Endothelial cell of umbilical vein (primary cell): ENCODE data around the gene AUTS2. TPM values are rescaled to one million over a fixed set of nuclear protein-coding genes. Genes with fewer than 3 reads are reported as not detected.

Experiments
- BruUV-seq: library from RNA; stranded (reverse); fragments of 400-500 nt; replicated peaks from 2 replicates; lab custom pipeline; 2021; lab: Mats Ljungman, UMichigan
- CTCF ChIA-PET: fragments of 300-600, 350-600 bp; sonication (Branson Sonifier 250); formaldehyde crosslinking; loops from one replicate; lab custom pipeline; 2021; ENCODE audit warnings: antibody characterized with exemption, inconsistent platforms; lab: Charles Lee
- POLR2A ChIA-PET: fragments of 300-600, 350-600 bp; sonication (Branson Sonifier 250); formaldehyde crosslinking; loops from one replicate; lab custom pipeline; 2021; ENCODE audit warnings: antibody characterized with exemption, inconsistent platforms; lab: Charles Lee
- DNase-seq: peaks from one replicate; pipeline ENCODE4 v3.0.0-alpha.2; 2011; ENCODE audit warnings: low read depth, low spot score
- FAIRE-seq: peaks from 2 replicates; lab custom pipeline; 2011; peaks lifted over from hg19 to GRCh38; lab: Jason Lieb, UNC
- H2AFZ ChIP-seq: 2 replicates; pipeline ENCODE4 v1.6.0; 2012; ENCODE audit warnings: low read depth, low read length, control low read depth, inconsistent platforms
- H3K27ac ChIP-seq: 2 replicates; pipeline ENCODE4 v1.5.1; 2011; ENCODE audit warnings: low read depth, mild to moderate bottlenecking, control low read depth, low read length, moderate library complexity; ENCODE audit not compliant: insufficient read depth
- H3K27me3 ChIP-seq, 2 experiments: 2 replicates each; pipeline versions ENCODE4 v1.6.0 to v1.6.1; 2011; ENCODE audit warnings: low read length in 2 of 2, mixed read lengths in 1 of 2; ENCODE audit not compliant: control insufficient read depth in 2 of 2, insufficient read depth in 2 of 2
- H3K36me3 ChIP-seq, 2 experiments: 2 replicates in 1 of 2; 3 replicates in 1 of 2; pipeline ENCODE4 v1.5.1; 2011; ENCODE audit warnings: low read length in 2 of 2, mild to moderate bottlenecking in 1 of 2, moderate library complexity in 1 of 2; ENCODE audit not compliant: control insufficient read depth in 2 of 2, insufficient read depth in 2 of 2; ENCODE audit errors: extremely low read depth in 1 of 2
- H3K4me1 ChIP-seq: 3 replicates; pipeline ENCODE4 v1.5.1; 2011; ENCODE audit warnings: mild to moderate bottlenecking, low read length; ENCODE audit not compliant: control insufficient read depth, insufficient read depth; ENCODE audit errors: extremely low read depth
- H3K4me2 ChIP-seq: 2 replicates; pipeline ENCODE4 v1.6.1; 2011; ENCODE audit warnings: low read length, control low read depth, mixed read lengths; ENCODE audit not compliant: insufficient read depth
- H3K4me3 ChIP-seq, 3 experiments: fragments of 200-600 bp in 1 of 3; sonication (generic), shearing (Covaris generic) in 1 of 3; replicated peaks in 1 of 3; 2 replicates each; pipeline ENCODE4 v1.5.1; 2011 to 2016; ENCODE audit warnings: control low read depth in 3 of 3, low read length in 3 of 3, mild to moderate bottlenecking in 2 of 3, inconsistent platforms in 1 of 3, low read depth in 1 of 3, moderate library complexity in 1 of 3; ENCODE audit not compliant: insufficient read depth in 1 of 3
- H3K79me2 ChIP-seq: 2 replicates; pipeline ENCODE4 v1.6.0; 2012; ENCODE audit warnings: low read length, inconsistent platforms; ENCODE audit not compliant: control insufficient read depth, insufficient read depth
- H3K9ac ChIP-seq: replicated peaks from 2 replicates; pipeline ENCODE3; 2011; ENCODE audit warnings: low read length, control low read depth; ENCODE audit not compliant: insufficient read depth; ENCODE audit errors: extremely low read depth
- H3K9me1 ChIP-seq: replicated peaks from 3 replicates; pipeline ENCODE4 v1.6.0; 2011; ENCODE audit warnings: mild to moderate bottlenecking, low read length; ENCODE audit not compliant: control insufficient read depth, insufficient read depth; ENCODE audit errors: extremely low read depth
- H3K9me3 ChIP-seq: replicated peaks from 2 replicates; pipeline ENCODE4 v1.5.1; 2012; ENCODE audit warnings: low read length, inconsistent platforms; ENCODE audit not compliant: control insufficient read depth, insufficient read depth
- H4K20me1 ChIP-seq: replicated peaks from 2 replicates; pipeline ENCODE3; 2011; ENCODE audit warnings: mild to moderate bottlenecking, low read length; ENCODE audit not compliant: control insufficient read depth, insufficient read depth; ENCODE audit errors: extremely low read depth
- CTCF ChIP-seq, 2 donors: IDR thresholded peaks; 1 replicate in 1 of 2; 2 replicates in 1 of 2; pipeline ENCODE4 v1.5.1; 2011; ENCODE audit warnings: low read length in 2 of 2, mild to moderate bottlenecking in 2 of 2, moderate library complexity in 2 of 2, control low read depth in 1 of 2, inconsistent platforms in 1 of 2, low read depth in 1 of 2; ENCODE audit not compliant: insufficient read depth in 1 of 2; ENCODE audit errors: extremely low read depth in 1 of 2
- EZH2 ChIP-seq: IDR thresholded peaks from 2 replicates; pipeline ENCODE4 v1.6.1; 2012; ENCODE audit warnings: borderline replicate concordance, low read depth, mild to moderate bottlenecking, moderate library complexity, low read length, inconsistent platforms; ENCODE audit not compliant: severe bottlenecking
- FOS ChIP-seq: IDR thresholded peaks from 2 replicates; pipeline ENCODE4 v1.6.1; 2011; ENCODE audit warnings: mild to moderate bottlenecking, low read length, moderate library complexity, borderline replicate concordance; ENCODE audit not compliant: insufficient read depth
- GATA2 ChIP-seq: IDR thresholded peaks from 2 replicates; pipeline ENCODE4 v1.7.0; 2011; ENCODE audit warnings: low read depth, mild to moderate bottlenecking, moderate library complexity, mixed read lengths, low read length; ENCODE audit not compliant: insufficient read length, insufficient read depth
- JUN ChIP-seq: IDR thresholded peaks from 2 replicates; pipeline ENCODE4 v1.6.1; 2011; ENCODE audit warnings: borderline replicate concordance, low read depth; ENCODE audit not compliant: insufficient read length, insufficient read depth
- MAX ChIP-seq: IDR thresholded peaks from 2 replicates; pipeline ENCODE4 v1.6.1; 2011; ENCODE audit not compliant: insufficient read depth, insufficient read length
- MYC ChIP-seq: IDR thresholded peaks from one replicate; pipeline ENCODE4 v1.6.1; 2011; ENCODE audit warnings: mild to moderate bottlenecking, low read depth, low read length
- POLR2A ChIP-seq: IDR thresholded peaks from 2 replicates; pipeline ENCODE4 v1.6.1; 2012; ENCODE audit warnings: low read depth, mild to moderate bottlenecking, control low read depth, low read length
- POLR2AphosphoS5 ChIP-seq: IDR thresholded peaks from 2 replicates; pipeline ENCODE4 v1.6.1; 2012; ENCODE audit warnings: low read depth, mild to moderate bottlenecking, control low read depth, low read length, moderate library complexity; ENCODE audit not compliant: insufficient read depth
- dilution Hi-C: fragments of 300-500 bp; cut with MboI; formaldehyde crosslinking; loops from one replicate; pipeline ENCODE4 v1.15.0; 2019; ENCODE audit warnings: low sequenced_read_pairs; ENCODE audit not compliant: extremely low pct_ligation_motif_present
- intact Hi-C: fragments of 100-400 bp; cut with micrococcal nuclease; formaldehyde crosslinking; loops from one replicate; pipeline ENCODE4 v1.10.0; 2022
- polyA plus RNA-seq, 4 experiments: library from polyadenylated mRNA; depleted of rRNA in 3 of 4; stranded (reverse) in 3 of 4; unstranded in 1 of 4; fragments of >200 nt; gene quantifications; 2 replicates each; pipeline versions ENCODE4 v1.2.1 to v1.2.3, GENCODE V29; 2011 to 2012; ENCODE audit warnings: missing spikeins in 1 of 4
- total RNA-seq: library from RNA; stranded (reverse); gene quantifications from 2 replicates; pipeline ENCODE4 v1.2.3, GENCODE V29; 2021

Gene AUTS2
- total and polyA plus RNA-seq, 2 donors (not counting 3 experiments of a cell fraction or from before 2014, with no cell fraction given), result 0.59 to 8.0 TPM

- H3K79me2 ChIP-seq, result no peaks in the 10 kb centered on the region
- no peaks in the 10 kb centered on the region for H3K9me3 ChIP-seq
- FAIRE-seq (no peak), DNase-seq (no peak)
- no peak overlapping the region for H2AFZ ChIP-seq
- H3K27me3 ChIP-seq, result no peaks in the 10 kb centered on the region
- no peak overlapping the region for H3K4me2 ChIP-seq
- H3K9ac ChIP-seq, result no peak overlapping the region
- intact Hi-C loops (no loop called here), dilution Hi-C loops (no loop called here)
- H3K9me1 ChIP-seq, result no peaks in the 10 kb centered on the region
- CTCF ChIA-PET, result no interaction called here
- no peak overlapping the region for H3K27ac ChIP-seq
- no peaks in the 10 kb centered on the region for H4K20me1 ChIP-seq
- H3K4me3 ChIP-seq, result no peak overlapping the region
- TF ChIP-seq JUN, result no peak
- TF ChIP-seq EZH2, result no peak
- no peak for TF ChIP-seq MAX
- no peak for TF ChIP-seq CTCF (IDR thresholded peaks at IDR 0.05; ENCODE audit: extremely low read depth in 1 of 2, insufficient read depth in 1 of 2, low read depth in 1 of 2, low read length in 2 of 2)
- TF ChIP-seq MYC, result no peak
- TF ChIP-seq POLR2A, result no peak
- no peak for TF ChIP-seq GATA2
- no peak for TF ChIP-seq FOS
- no peak for TF ChIP-seq POLR2AphosphoS5
- no peaks in the 10 kb centered on the region for H3K4me1 ChIP-seq
- no TSS peak for BruUV-seq
- no peaks in the 10 kb centered on the region for H3K36me3 ChIP-seq
- POLR2A ChIA-PET, result no interaction called here
Observed at GRCh38 chr7:70733090-70733489, 1134.8 kb downstream of the AUTS2 start.
